Panc1 (cell line): ENCODE measurements around the gene ARHGAP18.

Experiments used
- REST ChIP-seq, 2 experiments: IDR thresholded peaks; 2 replicates each; pipeline ENCODE4 v1.6.1; 2011 to 2012; ENCODE audit warnings: low read depth in 2 of 2, control low read depth in 1 of 2, low read length in 1 of 2, mild to moderate bottlenecking in 1 of 2, moderate library complexity in 1 of 2; ENCODE audit not compliant: insufficient read depth in 1 of 2
- SIN3A ChIP-seq: IDR thresholded peaks from 2 replicates; pipeline ENCODE4 v1.6.1; 2012; ENCODE audit warnings: low read depth, mild to moderate bottlenecking, low read length, moderate library complexity, borderline replicate concordance; ENCODE audit not compliant: insufficient read depth
- TCF7L2 ChIP-seq: IDR thresholded peaks from 2 replicates; pipeline ENCODE4 v1.6.1; 2011; ENCODE audit warnings: mild to moderate bottlenecking, low read depth, low read length, inconsistent platforms

- TF ChIP-seq TCF7L2: no peak
- TF ChIP-seq SIN3A: no peak
- TF ChIP-seq REST (IDR thresholded peaks at IDR 0.05; ENCODE audit: insufficient read depth in 1 of 2, low read depth in 2 of 2, low read length in 1 of 2): no peak
These were observed 154.7 kb downstream of the ARHGAP18 start for GRCh38 chr6:129555206-129555832.
